Transverse colon (tissue), 4 donors: ENCODE measurements around the gene FZD4. TPM values are rescaled to one million over a fixed set of nuclear protein-coding genes. Genes with fewer than 3 reads are reported as not detected.

Experiments
- DNase-seq: peaks from one replicate; pipeline ENCODE4 v3.0.0-alpha.2; 2019
- H3K27ac ChIP-seq, 4 donors: fragments of 200-600 bp; sonication (generic); 2 replicates each; pipeline ENCODE4 v1.5.1; 2016 to 2018; ENCODE audit warnings: inconsistent platforms in 4 of 4
- H3K27me3 ChIP-seq: fragments of 200-600 bp; sonication (generic); 2 replicates; pipeline ENCODE4 v1.5.1; 2017; ENCODE audit warnings: inconsistent platforms
- H3K36me3 ChIP-seq, 4 donors: fragments of 200-600 bp; sonication (generic); 2 replicates each; pipeline ENCODE4 v1.5.1; 2017 to 2019; ENCODE audit warnings: inconsistent platforms in 4 of 4
- H3K4me1 ChIP-seq, 4 donors: fragments of 200-600 bp; sonication (generic); 2 replicates each; pipeline ENCODE4 v1.5.1; 2017 to 2020; ENCODE audit warnings: inconsistent platforms in 4 of 4
- H3K4me3 ChIP-seq, 4 donors: fragments of 200-600 bp; sonication (generic); 1 replicate in 1 of 4; 2 replicates in 3 of 4; pipeline versions ENCODE4 v1.5.1 to v1.6.1; 2017 to 2019; ENCODE audit warnings: inconsistent platforms in 4 of 4
- H3K9me3 ChIP-seq, 2 donors: fragments of 200-600 bp; sonication (generic); 2 replicates each; pipeline ENCODE4 v1.5.1; 2017 to 2019; ENCODE audit warnings: inconsistent platforms in 2 of 2
- CTCF ChIP-seq, 5 experiments: fragments of 200-600 bp in 3 of 5; fragments of 450-650 bp in 2 of 5; sonication (generic) in 3 of 5; IDR thresholded peaks; 1 replicate in 2 of 5; 2 replicates in 3 of 5; pipeline ENCODE4 v1.5.1; 2016 to 2017; ENCODE audit warnings: antibody characterized with exemption in 5 of 5, inconsistent platforms in 3 of 5, mild to moderate bottlenecking in 2 of 5, moderate library complexity in 1 of 5
- EP300 ChIP-seq: sonication (generic); formaldehyde crosslinking; IDR thresholded peaks from one replicate; pipeline ENCODE4 v1.6.1; 2017; ENCODE audit warnings: antibody characterized with exemption, low read depth
- POLR2A ChIP-seq: fragments of 450-650 bp; IDR thresholded peaks from one replicate; pipeline ENCODE4 v1.6.1; 2016; ENCODE audit warnings: antibody characterized with exemption, mild to moderate bottlenecking, moderate library complexity
- POLR2AphosphoS5 ChIP-seq, 3 donors: sonication (generic); formaldehyde crosslinking; IDR thresholded peaks; one replicate each; pipeline ENCODE4 v1.6.1; 2016; ENCODE audit warnings: antibody characterized with exemption in 3 of 3
- WGBS, 2 donors: methylation state at CpG; one replicate each; pipeline ENCODE4 v1.1.5; 2018; ENCODE audit warnings: low coverage in 1 of 2; 5-methylcytosine and 5-hydroxymethylcytosine counted together
- in situ Hi-C, 4 donors: fragments of 200-750 bp; cut with MboI; loops; one replicate each; pipeline versions ENCODE4 v1.15.0 to v1.15.1; 2017; ENCODE audit warnings: low sequenced_read_pairs in 3 of 4, low pct_ligation_motif_present in 1 of 4, low pct_unique_long_range_greater_than_20kb in 1 of 4
- intact Hi-C: fragments of 100-400 bp; cut with DNase I; formaldehyde crosslinking; loops from one replicate; pipeline ENCODE4 v1.15.1; 2023; ENCODE audit warnings: low total_unique reads
- total RNA-seq, 4 donors: library from RNA; depleted of rRNA; stranded (reverse); fragments of >200 nt; gene quantifications; one replicate each; pipeline ENCODE4 v1.1.0, GENCODE V29; 2016

The FZD4 gene
- total RNA-seq, 4 donors from 2014 or later = 9.1 to 27.1 (median 18.1) TPM

- intact Hi-C loops (no loop called here), in situ Hi-C loops (no loop called here)
- Histone ChIP-seq H3K9me3 (no peaks in the 10 kb centered on the region), H3K4me1 (no peaks in the 10 kb centered on the region), H3K27me3 (no peaks in the 10 kb centered on the region), H3K27ac (no peak overlapping the region), H3K36me3 (no peaks in the 10 kb centered on the region), H3K4me3 (no peak overlapping the region)
- no peak for DNase-seq
- WGBS, 2 donors = 47 to 50% methylated on average over 3 of the region's 3 CpGs
- no peak for TF ChIP-seq POLR2A
- TF ChIP-seq CTCF (IDR thresholded peaks at IDR 0.05) = peak; percentile 47 to 60 (median 53)
These were observed 23.8 kb upstream of the FZD4 start for GRCh38 chr11:86978756-86979608.

GRCh38 chr11:86978247-86978646 lies 23.1 kb upstream of the FZD4 start:
- in situ Hi-C loops (no loop called here), intact Hi-C loops (no loop called here)
- Histone ChIP-seq H3K27ac (no peak overlapping the region), H3K27me3 (no peaks in the 10 kb centered on the region), H3K9me3 (no peaks in the 10 kb centered on the region), H3K4me1 (no peaks in the 10 kb centered on the region), H3K36me3 (no peaks in the 10 kb centered on the region), H3K4me3 (no peak overlapping the region)
- 76 to 86% methylated on average over 4 to 7 of the region's 7 CpGs for WGBS, 2 donors
- DNase-seq = no peak
- TF ChIP-seq POLR2AphosphoS5 (IDR thresholded peaks at IDR 0.05) (peak in 1 of 3 donors; percentile 26), EP300 (no peak)

GRCh38 chr11:86977441-86978050 lies 22.4 kb upstream of the FZD4 start:
- no peaks in the 10 kb centered on the region for H3K27me3 ChIP-seq
- H3K36me3 ChIP-seq = no peaks in the 10 kb centered on the region
- no peak overlapping the region for H3K4me3 ChIP-seq
- in situ Hi-C loops = no loop called here
- no peak overlapping the region for H3K27ac ChIP-seq
- intact Hi-C loops = no loop called here
- DNase-seq = no peak
- TF ChIP-seq CTCF (IDR thresholded peaks at IDR 0.05) = no peak
- TF ChIP-seq POLR2AphosphoS5 (IDR thresholded peaks at IDR 0.05) = no peak
- no peak for TF ChIP-seq POLR2A
- no peak for TF ChIP-seq EP300
- peaks cover 0 to 5% of the 10 kb centered on the region in 2 donors for H3K9me3 ChIP-seq
- 89 to 100% methylated on average over 1 to 6 of the region's 6 CpGs for WGBS, 2 donors
- H3K4me1 ChIP-seq = no peaks in the 10 kb centered on the region

- no peaks in the 10 kb centered on the region for H3K36me3 ChIP-seq
- in situ Hi-C loops = no loop called here
- no peaks in the 10 kb centered on the region for H3K27me3 ChIP-seq
- peaks cover 0 to 5% of the 10 kb centered on the region in 2 donors for H3K9me3 ChIP-seq
- no peak for TF ChIP-seq CTCF (IDR thresholded peaks at IDR 0.05)
- no peak for TF ChIP-seq POLR2AphosphoS5 (IDR thresholded peaks at IDR 0.05)
- TF ChIP-seq POLR2A = no peak
- TF ChIP-seq EP300 = no peak
- DNase-seq = no peak
- no peak overlapping the region for H3K27ac ChIP-seq
- WGBS, 2 donors = 82 to 100% methylated on average over 1 of the region's 1 CpG
- intact Hi-C loops = no loop called here
- H3K4me1 ChIP-seq = no peaks in the 10 kb centered on the region
- H3K4me3 ChIP-seq = no peak overlapping the region
These were observed 17.5 kb upstream of the FZD4 start for GRCh38 chr11:86972734-86973133.
